Measurements from ENCODE around the gene LGALS1. TPM values are rescaled to one million over a fixed set of nuclear protein-coding genes. Genes with fewer than 3 reads are reported as not detected.

Gene LGALS1
- total RNA-seq, 1 experiment from 2014 or later = 32.8 TPM

- Histone ChIP-seq H2BK20ac (ENCODE audit: low read depth, low read length, poor library complexity, severe bottlenecking) (no peak overlapping the region), H2BK5ac (ENCODE audit: insufficient read length, low read length) (no peak overlapping the region), H3K9me3 (ENCODE audit: control insufficient read depth, low read depth, low read length) (no peaks in the 10 kb centered on the region), H2BK15ac (ENCODE audit: low read depth, low read length) (no peak overlapping the region), H3K9ac (ENCODE audit: extremely low read depth, insufficient read length, low read length) (no peak overlapping the region), H2BK12ac (ENCODE audit: insufficient read length, low read depth, low read length) (no peak overlapping the region), H3K4ac (ENCODE audit: low read depth, low read length) (no peak overlapping the region), H3K18ac (ENCODE audit: insufficient read length, low read depth, low read length) (no peak overlapping the region), H2AFZ (ENCODE audit: low read length) (no peak overlapping the region), H2AK5ac (ENCODE audit: insufficient read length, low read length) (no peak overlapping the region), H3K79me2 (ENCODE audit: insufficient read depth, low read length) (no peaks in the 10 kb centered on the region; the same call in 1 of the 2 replicates), H4K5ac (ENCODE audit: insufficient read length, low read depth, low read length) (no peak overlapping the region), H3K27me3 (ENCODE audit: insufficient read depth, low read length) (no peaks in the 10 kb centered on the region), H3T11ph (ENCODE audit: low read length) (no peak overlapping the region), H3K27ac (ENCODE audit: insufficient read length, low read depth, low read length) (no peak overlapping the region), H4K8ac (replicated peaks; ENCODE audit: insufficient read length, low read depth, low read length) (no peak overlapping the region), H3K4me1 (ENCODE audit: insufficient read depth, low read length) (peaks cover 1% of the 10 kb centered on the region; the same call in 1 of the 2 replicates), H4K20me1 (ENCODE audit: control insufficient read depth, insufficient read depth, insufficient read length) (no peaks in the 10 kb centered on the region), H4K91ac (ENCODE audit: insufficient read length, low read depth, low read length) (no peak overlapping the region), H3K23ac (ENCODE audit: insufficient read length, low read depth, low read length) (no peak overlapping the region), H3K79me1 (ENCODE audit: insufficient read depth, low read depth, low read length, poor library complexity, severe bottlenecking) (no peaks in the 10 kb centered on the region), H3K23me2 (ENCODE audit: insufficient read length, low read depth, low read length, poor library complexity, severe bottlenecking) (peaks cover 6% of the 10 kb centered on the region), H3K4me2 (ENCODE audit: insufficient read depth, insufficient read length, low read length) (no peak overlapping the region), H3K14ac (ENCODE audit: insufficient read depth, low read length) (no peak overlapping the region), H3K56ac (ENCODE audit: insufficient read length, low read depth, low read length) (no peak overlapping the region), H2BK120ac (ENCODE audit: low read depth, low read length, poor library complexity, severe bottlenecking) (no peak overlapping the region)
- Mint-ChIP-seq H3K4me3 (no peak overlapping the region), H3K27me3 (ENCODE audit: low read depth) (peaks cover 1% of the 10 kb centered on the region; the same call in 1 of the 2 replicates), H3K4me1 (peaks cover 10 to 15% of the 10 kb centered on the region in 2 experiments), H3K27ac (no peak overlapping the region), H3K36me3 (ENCODE audit: insufficient read depth in 1 of 3, low read depth in 3 of 3) (peaks cover 19 to 49% (median 44%) of the 10 kb centered on the region in 3 experiments), H3K9me3 (no peaks in the 10 kb centered on the region)
- TF ChIP-seq CTCF (conservative IDR thresholded peaks at IDR 0.05) = no peak
- no peak for DNase-seq
- no CpG with 5 or more reads among the region's 18 CpGs for WGBS (ENCODE audit: extremely low coverage, insufficient read length, low lambda C conversion rate)
These were observed 15.6 kb downstream of the LGALS1 start for GRCh38 chr22:37690901-37691504.
